Caco-2 (cell line): ENCODE measurements around the gene PFDN6. TPM values are rescaled to one million over a fixed set of nuclear protein-coding genes. Genes with fewer than 3 reads are reported as not detected.

ENCODE experiments used
- BruUV-seq: library from RNA; stranded (reverse); fragments of 400-500 nt; replicated peaks from 2 replicates; lab custom pipeline; 2021; lab: Mats Ljungman, UMichigan
- CTCF ChIA-PET: fragments of 300-600 bp; sonication (Branson Sonifier 250); formaldehyde crosslinking; loops from one replicate; lab custom pipeline; 2022; ENCODE audit warnings: antibody characterized with exemption; lab: Charles Lee
- POLR2A ChIA-PET: fragments of 300-600 bp; sonication (Branson Sonifier 250); formaldehyde crosslinking; loops from one replicate; lab custom pipeline; 2022; ENCODE audit warnings: antibody characterized with exemption; lab: Charles Lee
- DNase-seq, 2 experiments: peaks; one replicate each; pipeline versions ENCODE4 v3.0.0 to v3.0.0-alpha.2; 2020 to 2022
- H3K27me3 ChIP-seq: replicated peaks from 2 replicates; pipeline ENCODE4 v1.6.0; 2011; ENCODE audit warnings: low read length; ENCODE audit not compliant: control insufficient read depth, insufficient read depth
- H3K36me3 ChIP-seq: 2 replicates; pipeline ENCODE4 v1.5.1; 2011; ENCODE audit warnings: low read length; ENCODE audit not compliant: control insufficient read depth, insufficient read depth
- H3K4me1 ChIP-seq: fragments of 250-450 bp; sonication (Bioruptor Pico); 2 replicates; pipeline ENCODE4 v1.5.1; 2020; ENCODE audit warnings: mild to moderate bottlenecking
- H3K4me3 ChIP-seq: 2 replicates; pipeline ENCODE4 v1.5.1; 2011; ENCODE audit warnings: low read depth, mild to moderate bottlenecking, control low read depth, low read length
- H3K9me3 ChIP-seq: fragments of 250-450 bp; sonication (Bioruptor Pico); 2 replicates; pipeline ENCODE4 v1.5.1; 2020; ENCODE audit warnings: mild to moderate bottlenecking, moderate library complexity
- H3K27ac Mint-ChIP-seq: one replicate; pipeline ENCODE4 v1.8.0; 2022; ENCODE audit warnings: mixed read lengths; ENCODE audit not compliant: unreplicated experiment
- H3K27me3 Mint-ChIP-seq: one replicate; pipeline ENCODE4 v1.8.0; 2022; ENCODE audit warnings: mixed read lengths; ENCODE audit not compliant: insufficient read depth, unreplicated experiment
- H3K36me3 Mint-ChIP-seq: one replicate; pipeline ENCODE4 v1.8.0; 2022; ENCODE audit warnings: mild to moderate bottlenecking, mixed read lengths; ENCODE audit not compliant: insufficient read depth, unreplicated experiment
- H3K4me1 Mint-ChIP-seq: one replicate; pipeline ENCODE4 v1.8.0; 2022; ENCODE audit warnings: low read depth, mixed read lengths; ENCODE audit not compliant: unreplicated experiment
- H3K4me3 Mint-ChIP-seq: one replicate; pipeline ENCODE4 v1.8.0; 2022; ENCODE audit warnings: mild to moderate bottlenecking, moderate library complexity, mixed read lengths; ENCODE audit not compliant: unreplicated experiment
- H3K9me3 Mint-ChIP-seq: one replicate; pipeline ENCODE4 v1.8.0; 2022; ENCODE audit warnings: mixed read lengths; ENCODE audit not compliant: unreplicated experiment
- intact Hi-C: fragments of 100-400 bp; cut with micrococcal nuclease; formaldehyde crosslinking; loops from one replicate; pipeline ENCODE4 v1.10.0; 2022; ENCODE audit not compliant: unreplicated experiment
- total RNA-seq: library from RNA; stranded (reverse); gene quantifications from 2 replicates; pipeline ENCODE4 v1.2.3, GENCODE V29; 2022
- TF ChIP-seq, protein P1 (sequence below), 2 experiments: fragments of 200-600 bp in 1 of 2; IDR thresholded peaks; 1 replicate in 1 of 2; 2 replicates in 1 of 2; pipeline versions ENCODE4 v1.5.1 to v1.8.0; 2011 to 2022; ENCODE audit warnings: antibody characterized with exemption in 1 of 2, control low read depth in 1 of 2, inconsistent platforms in 1 of 2, low read depth in 1 of 2, low read length in 1 of 2, mild to moderate bottlenecking in 1 of 2, moderate library complexity in 1 of 2; ENCODE audit not compliant: insufficient read depth in 1 of 2, severe bottlenecking in 1 of 2, unreplicated experiment in 1 of 2

Gene PFDN6
- total RNA-seq, 1 experiment from 2014 or later: 65.9 TPM

DNA sequence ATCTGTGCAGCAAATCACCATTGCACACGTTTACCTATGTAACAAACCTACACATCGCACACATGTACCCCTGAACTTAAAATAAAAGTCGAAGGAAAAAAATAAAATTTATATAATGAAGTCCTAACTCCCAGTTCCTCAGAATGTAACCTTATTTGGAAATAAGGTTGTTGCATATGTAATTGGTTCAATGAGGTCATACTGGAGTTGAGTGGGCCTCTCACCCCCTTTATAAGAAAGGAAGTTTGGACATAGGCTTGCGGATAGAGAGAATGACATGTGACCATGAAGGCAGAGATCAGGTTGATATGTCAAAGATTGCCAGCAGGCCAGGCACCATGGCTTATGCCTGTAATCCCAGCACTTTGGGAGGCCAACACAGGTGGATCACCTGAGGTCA lies 44.3 kb downstream of the PFDN6 start:
- peaks cover 5% of the 10 kb centered on the region for H3K36me3 Mint-ChIP-seq
- Histone ChIP-seq H3K27me3 (no peaks in the 10 kb centered on the region), H3K9me3 (no peaks in the 10 kb centered on the region), H3K4me1 (no peaks in the 10 kb centered on the region), H3K4me3 (no peak overlapping the region), H3K36me3 (no peaks in the 10 kb centered on the region)
- intact Hi-C loops: no loop called here
- no peak overlapping the region for H3K27ac Mint-ChIP-seq
- ChIA-PET CTCF (no interaction called here), POLR2A (interaction anchor here (0.5 kb wide), 1 partner anchor 16 kb away, joined by 4 read pairs; the partner anchor contains the start of gene ZBTB22)
- TF ChIP-seq, protein P1, sequence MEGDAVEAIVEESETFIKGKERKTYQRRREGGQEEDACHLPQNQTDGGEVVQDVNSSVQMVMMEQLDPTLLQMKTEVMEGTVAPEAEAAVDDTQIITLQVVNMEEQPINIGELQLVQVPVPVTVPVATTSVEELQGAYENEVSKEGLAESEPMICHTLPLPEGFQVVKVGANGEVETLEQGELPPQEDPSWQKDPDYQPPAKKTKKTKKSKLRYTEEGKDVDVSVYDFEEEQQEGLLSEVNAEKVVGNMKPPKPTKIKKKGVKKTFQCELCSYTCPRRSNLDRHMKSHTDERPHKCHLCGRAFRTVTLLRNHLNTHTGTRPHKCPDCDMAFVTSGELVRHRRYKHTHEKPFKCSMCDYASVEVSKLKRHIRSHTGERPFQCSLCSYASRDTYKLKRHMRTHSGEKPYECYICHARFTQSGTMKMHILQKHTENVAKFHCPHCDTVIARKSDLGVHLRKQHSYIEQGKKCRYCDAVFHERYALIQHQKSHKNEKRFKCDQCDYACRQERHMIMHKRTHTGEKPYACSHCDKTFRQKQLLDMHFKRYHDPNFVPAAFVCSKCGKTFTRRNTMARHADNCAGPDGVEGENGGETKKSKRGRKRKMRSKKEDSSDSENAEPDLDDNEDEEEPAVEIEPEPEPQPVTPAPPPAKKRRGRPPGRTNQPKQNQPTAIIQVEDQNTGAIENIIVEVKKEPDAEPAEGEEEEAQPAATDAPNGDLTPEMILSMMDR (IDR thresholded peaks at IDR 0.05; ENCODE audit: insufficient read depth in 1 of 2, low read depth in 1 of 2, low read length in 1 of 2, severe bottlenecking in 1 of 2, unreplicated experiment in 1 of 2): no peak
- H3K27me3 Mint-ChIP-seq: no peaks in the 10 kb centered on the region
- no peak overlapping the region for H3K4me3 Mint-ChIP-seq
- no peak for DNase-seq
- no peaks in the 10 kb centered on the region for H3K4me1 Mint-ChIP-seq
- H3K9me3 Mint-ChIP-seq: no peaks in the 10 kb centered on the region
- BruUV-seq: no TSS peak

DNA sequence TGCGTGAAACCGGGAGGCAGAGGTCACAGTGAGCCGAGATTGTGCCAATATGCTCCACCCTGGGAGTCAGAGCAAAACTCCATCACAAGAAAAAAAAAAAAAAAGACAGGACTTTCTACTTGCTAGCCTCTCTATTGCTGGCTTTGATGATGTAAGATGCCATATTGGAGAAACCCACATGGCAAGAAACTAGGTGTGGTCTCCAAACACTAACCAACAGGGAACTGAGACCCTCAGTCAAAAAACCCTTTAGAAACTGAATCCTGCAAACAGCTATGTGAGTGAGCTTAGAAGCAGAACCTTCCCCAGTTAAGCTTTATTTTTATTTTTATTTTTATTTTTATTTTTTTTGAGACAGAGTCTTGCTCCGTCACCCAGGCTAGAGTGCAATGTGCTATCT lies 46.5 kb downstream of the PFDN6 start:
- H3K36me3 ChIP-seq: no peaks in the 10 kb centered on the region
- BruUV-seq: no TSS peak
- H3K4me3 ChIP-seq: no peak overlapping the region
- intact Hi-C loops: no loop called here
- ChIA-PET CTCF (interaction anchor here (0.6 kb wide), 1 partner anchor 1102 kb away, joined by 4 read pairs; no protein-coding TSS in a partner anchor), POLR2A (no interaction called here)
- Mint-ChIP-seq H3K27me3 (no peaks in the 10 kb centered on the region), H3K27ac (no peak overlapping the region), H3K4me3 (no peak overlapping the region), H3K36me3 (peaks cover 5% of the 10 kb centered on the region), H3K9me3 (no peaks in the 10 kb centered on the region), H3K4me1 (no peaks in the 10 kb centered on the region)
- H3K9me3 ChIP-seq: no peaks in the 10 kb centered on the region
- no peaks in the 10 kb centered on the region for H3K27me3 ChIP-seq
- no peaks in the 10 kb centered on the region for H3K4me1 ChIP-seq
- DNase-seq: no peak
- TF ChIP-seq, protein P1 (IDR thresholded peaks at IDR 0.05; ENCODE audit: insufficient read depth in 1 of 2, low read depth in 1 of 2, low read length in 1 of 2, severe bottlenecking in 1 of 2, unreplicated experiment in 1 of 2): no peak

DNA sequence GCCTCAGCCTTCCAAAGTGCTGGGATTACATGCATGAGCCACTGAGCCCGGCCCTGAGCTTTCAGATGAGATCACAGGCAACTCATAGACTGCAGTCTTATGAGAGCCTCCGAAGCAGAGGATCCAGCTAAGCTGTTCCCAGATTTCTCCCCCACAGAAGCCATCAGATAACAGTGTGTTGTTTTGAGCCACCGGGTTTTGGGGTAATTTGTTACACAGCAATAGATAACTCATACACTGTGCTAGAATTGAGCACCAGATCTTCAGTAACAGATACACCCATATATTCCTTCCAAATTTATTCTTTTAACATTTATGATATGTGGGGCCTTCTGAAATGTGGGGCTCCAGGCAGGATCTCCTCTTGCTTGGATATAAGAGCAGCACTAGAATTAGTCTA lies 47.1 kb downstream of the PFDN6 start:
- Mint-ChIP-seq H3K4me1 (no peaks in the 10 kb centered on the region), H3K4me3 (no peak overlapping the region), H3K27me3 (no peaks in the 10 kb centered on the region), H3K36me3 (peaks cover under 1% of the 10 kb centered on the region), H3K27ac (no peak overlapping the region), H3K9me3 (no peaks in the 10 kb centered on the region)
- Histone ChIP-seq H3K4me1 (no peaks in the 10 kb centered on the region), H3K4me3 (no peak overlapping the region), H3K27me3 (no peaks in the 10 kb centered on the region), H3K36me3 (no peaks in the 10 kb centered on the region), H3K9me3 (no peaks in the 10 kb centered on the region)
- TF ChIP-seq, protein P1 (IDR thresholded peaks at IDR 0.05; ENCODE audit: insufficient read depth in 1 of 2, low read depth in 1 of 2, low read length in 1 of 2, severe bottlenecking in 1 of 2, unreplicated experiment in 1 of 2): no peak
- BruUV-seq: no TSS peak
- POLR2A ChIA-PET: no interaction called here
- no peak for DNase-seq
- intact Hi-C loops: no loop called here
- CTCF ChIA-PET: interaction anchor here (0.6 kb wide), 1 partner anchor 1102 kb away, joined by 4 read pairs; no protein-coding TSS in a partner anchor
